ENCODE results near the gene KRTAP3-3.

KRTAP3-3 gene

GRCh38 chr17:40963838-40964237, 30.1 kb downstream of the KRTAP3-3 start:
- TF ChIP-seq CTCF (IDR thresholded peaks at IDR 0.05; ENCODE audit: low read depth, low read length, missing control alignments): peak; percentile 53
- DNase-seq (ENCODE audit: extremely low read depth, low read depth): no peak
- H3K4me3 ChIP-seq (replicated peaks; ENCODE audit: low read depth, low read length): no peak overlapping the region

- no peak for TF ChIP-seq CTCF (IDR thresholded peaks at IDR 0.05; ENCODE audit: low read depth, low read length, missing control alignments)
- no peak for DNase-seq (ENCODE audit: extremely low read depth, low read depth)
- no peak overlapping the region for H3K4me3 ChIP-seq (replicated peaks; ENCODE audit: low read depth, low read length)
Observed at GRCh38 chr17:40962059-40962561, 31.9 kb downstream of the KRTAP3-3 start.

DNA sequence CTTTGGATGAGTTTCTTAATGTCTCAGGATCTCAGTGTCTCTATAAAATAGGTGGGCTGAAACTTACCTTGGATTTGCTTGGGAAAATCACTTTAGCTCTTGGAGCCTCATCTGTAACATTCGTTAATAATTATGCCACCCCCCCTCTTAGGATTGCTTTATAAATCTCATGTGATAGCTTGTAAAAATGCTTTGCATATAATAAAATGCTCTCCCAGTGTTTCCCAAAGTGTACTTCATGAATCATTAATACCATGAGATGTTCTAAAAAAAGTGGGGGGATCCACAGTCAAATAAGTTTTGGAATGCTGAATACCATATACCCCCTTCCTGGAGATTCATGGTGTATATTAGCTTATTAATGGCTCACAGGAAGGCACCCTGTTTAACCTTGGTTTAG, 32.4 kb downstream of the KRTAP3-3 start:
- DNase-seq (ENCODE audit: extremely low read depth, low read depth): no peak
- no peak overlapping the region for H3K4me3 ChIP-seq (replicated peaks; ENCODE audit: low read depth, low read length)
- TF ChIP-seq CTCF (IDR thresholded peaks at IDR 0.05; ENCODE audit: low read depth, low read length, missing control alignments): no peak

GRCh38 chr17:40960144-40960543, 33.8 kb downstream of the KRTAP3-3 start:
- no peak for DNase-seq (ENCODE audit: extremely low read depth, low read depth)

GRCh38 chr17:40958086-40958953, 35.6 kb downstream of the KRTAP3-3 start:
- no peak overlapping the region for H3K4me3 ChIP-seq (replicated peaks; ENCODE audit: low read depth, low read length)
- DNase-seq (ENCODE audit: extremely low read depth, low read depth): no peak
- TF ChIP-seq CTCF (IDR thresholded peaks at IDR 0.05; ENCODE audit: low read depth, low read length, missing control alignments): no peak

More at GRCh38 chr17:40960144-40960543, 33.8 kb downstream of the KRTAP3-3 start:
- H3K4me3 ChIP-seq (replicated peaks; ENCODE audit: low read depth, low read length): no peak overlapping the region
- no peak for TF ChIP-seq CTCF (IDR thresholded peaks at IDR 0.05; ENCODE audit: low read depth, low read length, missing control alignments)

DNA sequence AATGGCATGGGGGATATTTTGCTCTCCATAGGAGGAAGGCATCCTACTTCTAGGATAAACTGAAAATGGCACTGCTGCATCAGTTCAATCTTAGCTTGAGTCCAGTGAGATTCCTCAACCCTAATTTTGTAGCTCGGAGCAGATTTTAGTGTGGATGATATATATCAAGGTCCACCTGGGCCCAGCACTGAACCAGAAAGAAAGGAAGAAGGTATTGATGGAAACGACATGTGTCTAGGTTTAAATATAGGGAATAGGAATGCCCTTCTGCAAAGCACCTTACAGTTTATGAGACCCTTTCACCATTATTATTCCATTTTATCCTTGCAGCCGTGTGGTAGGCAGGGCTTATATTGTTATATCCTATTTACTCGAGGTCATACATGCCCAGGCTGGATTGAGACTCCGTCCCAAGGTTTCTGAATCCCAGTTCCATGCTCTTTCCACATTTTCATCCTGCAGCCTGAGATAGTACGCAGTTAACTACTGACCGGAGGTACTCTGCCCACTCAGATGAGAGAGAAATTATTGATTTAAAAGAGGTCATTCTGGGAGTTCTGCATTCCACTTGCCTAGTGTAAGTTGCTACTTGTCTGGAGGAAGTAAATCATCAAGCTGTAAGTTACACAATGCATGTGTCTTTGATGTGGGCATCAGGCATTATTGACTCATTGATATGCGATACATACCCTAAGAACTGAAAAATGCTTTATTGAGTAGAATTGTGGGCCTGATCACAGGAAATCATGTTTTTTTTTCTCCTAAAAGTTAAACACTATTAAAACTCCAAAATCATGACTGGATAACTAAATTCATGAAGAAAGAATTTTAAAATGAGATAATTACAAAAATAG, 37.3 kb downstream of the KRTAP3-3 start:
- TF ChIP-seq CTCF (IDR thresholded peaks at IDR 0.05; ENCODE audit: low read depth, low read length, missing control alignments): no peak
- no peak overlapping the region for H3K4me3 ChIP-seq (replicated peaks; ENCODE audit: low read depth, low read length)
- peak; percentile 82 for DNase-seq (ENCODE audit: extremely low read depth, low read depth)

All from HFF-Myc (cell line).